ENCODE measurements around the gene TSBP1.
"Not testable (repeated sequence)": the region's sequence is repeated elsewhere in the genome, so short reads cannot be mapped to it uniquely, and the experiment has no call there.

Gene TSBP1

DNA sequence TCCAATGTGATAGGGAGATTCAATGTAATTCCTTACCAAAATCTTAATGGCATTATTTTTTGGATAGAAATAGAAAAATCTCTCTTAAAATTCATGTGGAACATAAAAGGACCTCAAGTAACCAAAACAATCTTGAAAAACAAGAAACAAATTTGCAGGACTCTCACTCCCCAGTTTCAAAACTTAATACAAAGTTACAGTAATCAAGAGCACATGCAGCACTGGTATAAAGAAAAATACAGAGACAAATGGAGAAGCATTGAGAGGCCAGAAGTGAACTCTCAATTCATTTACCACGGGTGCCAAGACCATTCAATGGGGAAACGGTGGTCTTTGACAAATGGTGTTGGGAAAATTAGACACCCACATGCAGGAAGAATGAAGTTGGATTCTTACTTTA, 7.8 kb upstream of the TSBP1 start:
- Histone ChIP-seq H3K4me3 (no peak overlapping the region), H3K27ac (no peak overlapping the region)

GRCh38 chr6:32375739-32376529, 4.2 kb upstream of the TSBP1 start:
- no peak overlapping the region for H3K27ac ChIP-seq

DNA sequence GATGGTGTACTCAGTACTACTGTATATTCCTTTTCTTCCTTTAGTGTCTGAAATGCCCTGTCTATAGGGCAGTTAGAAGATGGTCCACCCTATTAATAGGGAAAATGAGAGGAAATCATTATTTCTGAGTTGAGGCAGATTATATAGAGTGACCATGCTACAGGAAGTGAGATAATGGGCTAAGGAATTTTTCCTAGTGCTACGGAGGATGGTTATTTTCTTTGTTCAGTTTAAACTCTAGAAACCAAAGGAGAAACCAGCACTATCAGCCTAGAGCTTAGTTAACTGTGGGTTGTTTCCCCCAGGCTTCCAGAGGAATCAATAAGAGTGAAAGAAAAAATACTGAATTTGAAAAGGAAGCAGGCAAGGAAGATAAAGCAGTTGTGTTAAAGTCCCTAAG, 474 bp downstream of the TSBP1 start:
- Histone ChIP-seq H3K4me3 (no peak overlapping the region), H3K27ac (no peak overlapping the region)

More at GRCh38 chr6:32375739-32376529, 4.2 kb upstream of the TSBP1 start:
- no peak overlapping the region for H3K4me3 ChIP-seq

GRCh38 chr6:32370505-32370904, 1.2 kb downstream of the TSBP1 start:
- Histone ChIP-seq H3K4me3 (no peak overlapping the region), H3K27ac (no peak overlapping the region)

DNA sequence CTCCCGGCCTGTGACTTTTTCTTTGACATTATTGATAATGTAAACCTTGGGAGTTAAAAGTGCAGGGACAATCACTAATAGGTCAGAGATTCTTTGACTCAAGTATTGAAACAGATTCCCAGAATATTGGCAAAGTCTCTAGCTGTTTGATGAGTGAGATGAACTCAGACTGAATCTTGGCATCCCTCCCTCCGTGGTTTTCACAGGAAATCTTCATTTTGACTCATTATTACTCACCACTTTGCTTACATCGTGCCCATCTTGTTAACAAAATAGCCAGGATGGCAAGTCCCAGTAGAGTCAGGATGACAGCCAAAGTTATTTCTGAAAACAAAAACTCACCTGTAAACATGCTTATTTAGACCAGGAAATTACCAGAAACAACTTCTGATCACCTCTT, 2.0 kb downstream of the TSBP1 start:
- H3K27ac ChIP-seq: no peak overlapping the region
- no peak overlapping the region for H3K4me3 ChIP-seq

DNA sequence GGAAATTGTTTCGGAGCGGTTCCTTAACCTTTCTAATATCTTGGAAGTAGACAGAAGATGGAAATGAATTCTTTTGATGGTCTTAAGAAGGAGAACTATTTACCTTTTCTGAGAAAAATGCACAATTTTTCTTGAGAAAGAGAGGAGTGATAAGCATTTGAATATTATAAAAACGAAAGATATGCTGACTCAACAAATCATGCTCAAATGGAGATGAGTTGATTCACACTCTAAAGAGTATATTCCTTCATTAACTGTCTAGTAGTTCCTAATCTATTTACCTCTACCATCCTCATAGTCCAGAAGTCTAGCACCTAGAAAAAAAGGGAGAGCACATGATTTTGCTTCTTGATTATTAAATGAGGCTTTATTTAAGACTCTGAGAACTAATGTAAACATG, 4.1 kb downstream of the TSBP1 start:
- Histone ChIP-seq H3K4me3 (no peak overlapping the region), H3K27ac (no peak overlapping the region)

GRCh38 chr6:32359225-32359624, 12.5 kb downstream of the TSBP1 start:
- not testable (repeated sequence) for H3K27ac ChIP-seq, H3K4me3 ChIP-seq

DNA sequence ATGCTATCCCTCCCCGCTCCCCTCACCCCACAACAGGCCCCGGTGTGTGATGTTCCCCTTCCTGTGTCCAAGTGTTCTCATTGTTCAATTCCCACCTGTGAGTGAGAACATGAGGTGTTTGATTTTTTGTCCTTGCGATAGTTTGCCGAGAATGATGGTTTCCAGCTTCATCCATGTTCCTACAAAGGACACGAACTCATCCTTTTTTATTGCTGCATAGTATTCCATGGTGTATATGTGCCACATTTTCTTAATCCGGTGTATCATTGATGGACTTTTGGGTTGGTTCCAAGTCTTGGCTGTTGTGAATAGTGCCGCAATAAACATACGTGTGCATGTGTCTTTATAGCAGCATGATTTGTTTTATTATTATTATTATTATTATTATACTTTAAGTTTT, 13.2 kb downstream of the TSBP1 start:
- H3K4me3 ChIP-seq, H3K27ac ChIP-seq: not testable (repeated sequence)

DNA sequence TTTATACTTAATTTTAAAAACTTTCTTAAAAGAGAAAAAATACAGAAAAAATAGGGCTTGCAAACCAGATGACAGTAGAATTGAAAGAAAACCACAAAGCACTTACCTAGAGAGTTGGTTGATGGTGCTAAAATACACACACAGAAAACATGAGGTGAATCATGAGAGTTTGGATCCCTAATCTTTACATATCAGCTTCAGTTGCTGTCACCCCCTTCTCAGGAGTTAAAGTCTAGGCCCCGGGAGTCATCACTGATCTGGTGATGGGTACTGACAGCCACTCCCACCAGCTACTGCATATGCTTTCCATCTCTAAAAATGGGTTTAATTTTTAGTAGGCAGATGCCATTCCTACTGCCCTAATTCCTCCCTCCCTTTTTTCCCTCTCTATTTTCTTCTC, 16.7 kb downstream of the TSBP1 start:
- no peak overlapping the region for H3K4me3 ChIP-seq
- H3K27ac ChIP-seq: no peak overlapping the region

DNA sequence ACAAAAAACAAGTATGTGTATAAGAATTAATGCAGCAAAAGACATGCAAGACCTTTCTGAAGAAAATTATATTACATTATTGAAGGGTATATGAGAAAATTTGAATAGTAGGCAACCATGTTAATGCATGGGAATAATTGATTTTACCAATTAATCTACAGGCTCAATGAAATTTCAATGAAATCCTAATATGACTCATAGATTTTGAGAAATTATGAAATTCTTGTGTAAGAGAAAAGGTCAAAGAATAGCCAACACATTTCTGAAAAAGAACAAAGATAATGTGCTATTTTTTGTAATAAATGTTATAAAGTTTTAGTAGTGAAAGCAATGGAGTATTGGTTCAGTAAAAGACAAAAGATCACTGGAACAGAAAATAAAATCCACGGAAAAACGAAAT, 18.4 kb downstream of the TSBP1 start:
- Histone ChIP-seq H3K4me3 (no peak overlapping the region), H3K27ac (no peak overlapping the region)

DNA sequence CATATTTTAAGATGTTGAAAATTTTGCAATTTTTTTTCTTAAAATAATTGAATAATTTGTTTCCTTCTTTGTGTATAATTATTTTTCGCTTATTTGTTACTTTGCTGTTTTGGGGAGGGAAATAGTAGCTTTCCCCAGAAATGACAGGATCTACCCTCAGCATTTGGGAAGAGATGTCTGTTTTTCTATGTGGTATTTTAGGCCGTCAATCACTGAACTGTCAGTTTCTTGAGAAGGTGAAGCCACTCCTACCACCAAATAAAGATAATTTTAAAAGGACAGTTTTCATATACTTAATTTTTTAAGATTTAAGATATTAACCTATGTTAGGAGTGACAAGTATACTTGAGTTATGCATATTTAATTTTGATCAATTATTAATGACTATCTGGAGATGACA, 31.5 kb downstream of the TSBP1 start:
- Histone ChIP-seq H3K27ac (no peak overlapping the region), H3K4me3 (no peak overlapping the region)

- Histone ChIP-seq H3K4me3 (no peak overlapping the region), H3K27ac (no peak overlapping the region)
Observed at GRCh38 chr6:32337186-32337805, 34.4 kb downstream of the TSBP1 start.

GRCh38 chr6:32332433-32332832, 39.3 kb downstream of the TSBP1 start:
- Histone ChIP-seq H3K4me3 (no peak overlapping the region), H3K27ac (no peak overlapping the region)

GRCh38 chr6:32329141-32329540, 42.6 kb downstream of the TSBP1 start:
- no peak overlapping the region for H3K27ac ChIP-seq
- H3K4me3 ChIP-seq: no peak overlapping the region

- no peak overlapping the region for H3K4me3 ChIP-seq
- H3K27ac ChIP-seq: no peak overlapping the region
Observed at GRCh38 chr6:32327103-32327502, 44.6 kb downstream of the TSBP1 start.

DNA sequence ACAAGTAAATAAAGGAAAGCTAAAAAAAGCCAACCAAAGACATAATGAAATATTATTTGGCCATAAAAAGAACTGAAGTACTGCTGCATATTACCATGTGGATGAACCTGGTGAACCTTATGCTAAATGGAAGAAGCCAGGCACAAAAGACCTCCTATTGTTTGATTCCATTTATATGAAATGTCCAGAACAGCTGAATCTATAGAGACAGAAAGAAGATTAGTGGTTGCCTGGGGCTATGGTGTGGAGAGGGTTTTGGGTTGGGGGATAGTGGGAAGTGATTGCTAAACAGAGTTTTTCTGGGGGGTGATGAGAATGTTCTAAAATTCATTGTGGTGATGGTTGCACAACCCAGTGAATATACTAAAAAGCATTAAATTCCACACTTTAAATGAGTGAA, 53.2 kb downstream of the TSBP1 start:
- Histone ChIP-seq H3K4me3 (no peak overlapping the region), H3K27ac (no peak overlapping the region)

- no peak overlapping the region for H3K27ac ChIP-seq
- H3K4me3 ChIP-seq: no peak overlapping the region
Observed at GRCh38 chr6:32317541-32317940, 54.2 kb downstream of the TSBP1 start.

DNA sequence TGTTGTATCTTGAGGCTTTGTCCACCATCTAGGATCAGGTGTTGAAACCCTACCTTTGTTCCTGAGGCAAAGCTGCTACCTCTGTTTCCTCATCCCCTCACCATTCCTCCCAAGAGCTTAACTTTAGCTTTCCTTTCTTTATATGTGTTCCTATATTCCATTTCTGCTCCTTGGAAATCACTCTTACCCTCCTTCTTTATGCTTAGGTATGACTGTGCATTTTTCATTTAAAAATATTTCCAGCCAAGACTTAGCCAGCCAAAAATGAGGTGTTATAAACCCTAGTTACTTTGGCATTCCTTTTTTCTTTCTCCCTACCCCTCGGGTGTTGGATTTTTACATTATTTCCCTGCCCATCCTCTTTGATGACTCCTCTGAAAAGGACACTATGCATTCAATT, 57.7 kb downstream of the TSBP1 start:
- no peak overlapping the region for H3K4me3 ChIP-seq

DNA sequence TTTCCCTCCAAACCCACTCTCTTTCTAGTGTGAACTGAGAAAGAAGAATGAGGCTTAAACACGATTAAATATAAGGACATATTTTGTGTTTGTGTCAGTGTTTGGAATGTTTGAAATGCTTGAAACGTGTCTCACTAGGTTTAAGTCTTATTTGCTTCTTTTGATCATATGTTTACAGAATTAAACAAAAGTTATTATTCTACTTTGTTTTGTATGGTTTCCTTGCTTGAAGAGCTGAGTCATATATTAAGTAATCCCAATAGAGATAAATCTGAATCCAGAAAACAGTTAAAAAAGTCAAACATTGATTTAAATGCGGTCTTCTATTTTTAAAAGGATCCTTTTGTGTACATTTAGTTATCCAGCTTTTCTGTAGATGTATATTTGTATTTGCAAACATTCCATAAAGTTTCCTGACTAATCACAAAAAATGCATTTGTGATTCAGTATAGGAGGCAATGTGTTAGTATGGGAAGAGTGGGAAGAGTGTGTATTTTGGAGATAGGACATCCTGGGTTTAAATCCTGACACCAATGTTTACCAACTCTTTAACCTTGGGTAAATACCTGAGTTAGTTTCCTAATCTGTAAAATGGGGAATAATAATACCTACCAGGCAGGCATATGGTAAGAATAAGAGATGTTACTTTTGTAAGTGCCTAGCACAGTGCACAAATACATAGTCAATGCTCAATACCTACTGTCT, 72.9 kb downstream of the TSBP1 start:
- no peak overlapping the region for H3K4me3 ChIP-seq
- no peak overlapping the region for H3K27ac ChIP-seq

More for the DNA sequence above, 57.7 kb downstream of the TSBP1 start:
- no peak overlapping the region for H3K27ac ChIP-seq

DNA sequence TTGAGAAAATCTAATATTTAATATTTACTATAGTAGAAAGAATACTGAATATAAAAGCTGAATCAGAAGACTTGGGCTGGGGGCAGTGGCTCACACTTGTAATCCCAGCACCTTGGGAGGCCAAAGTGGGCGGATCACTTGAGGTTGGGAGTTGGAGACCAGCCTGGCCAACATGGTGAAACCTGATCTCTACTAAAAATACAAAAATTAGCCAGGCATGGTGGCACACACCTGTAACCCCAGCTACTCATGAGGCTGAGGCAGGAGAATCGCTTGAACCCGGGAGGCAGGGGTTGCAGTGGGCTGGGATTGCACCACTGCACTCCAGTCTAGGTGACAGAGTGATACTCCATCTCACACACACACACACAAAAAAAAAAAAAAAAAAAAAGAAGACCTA, 76.7 kb downstream of the TSBP1 start:
- H3K4me3 ChIP-seq, H3K27ac ChIP-seq: not testable (repeated sequence)

DNA sequence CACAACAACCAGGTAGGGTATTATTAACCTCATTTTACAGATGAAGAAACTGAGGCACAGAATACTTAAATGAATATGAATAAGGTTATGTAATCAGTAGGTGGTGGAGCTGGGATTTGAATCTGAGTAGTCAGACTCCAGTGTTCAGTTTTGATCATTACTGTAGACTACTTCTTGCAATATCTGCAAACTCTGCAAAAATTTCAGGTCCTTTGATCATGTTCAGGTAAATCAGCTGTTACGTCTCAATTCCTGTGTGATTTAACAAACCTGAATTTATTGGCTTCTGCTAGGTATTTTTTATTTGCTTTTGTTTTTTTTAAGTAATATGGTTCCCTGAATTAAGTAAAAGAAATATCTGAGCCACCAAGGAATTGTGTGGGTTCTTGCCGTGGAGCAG, 77.1 kb downstream of the TSBP1 start:
- Histone ChIP-seq H3K27ac (no peak overlapping the region), H3K4me3 (no peak overlapping the region)
